ENCODE data around the gene TRPM5.

DNA sequence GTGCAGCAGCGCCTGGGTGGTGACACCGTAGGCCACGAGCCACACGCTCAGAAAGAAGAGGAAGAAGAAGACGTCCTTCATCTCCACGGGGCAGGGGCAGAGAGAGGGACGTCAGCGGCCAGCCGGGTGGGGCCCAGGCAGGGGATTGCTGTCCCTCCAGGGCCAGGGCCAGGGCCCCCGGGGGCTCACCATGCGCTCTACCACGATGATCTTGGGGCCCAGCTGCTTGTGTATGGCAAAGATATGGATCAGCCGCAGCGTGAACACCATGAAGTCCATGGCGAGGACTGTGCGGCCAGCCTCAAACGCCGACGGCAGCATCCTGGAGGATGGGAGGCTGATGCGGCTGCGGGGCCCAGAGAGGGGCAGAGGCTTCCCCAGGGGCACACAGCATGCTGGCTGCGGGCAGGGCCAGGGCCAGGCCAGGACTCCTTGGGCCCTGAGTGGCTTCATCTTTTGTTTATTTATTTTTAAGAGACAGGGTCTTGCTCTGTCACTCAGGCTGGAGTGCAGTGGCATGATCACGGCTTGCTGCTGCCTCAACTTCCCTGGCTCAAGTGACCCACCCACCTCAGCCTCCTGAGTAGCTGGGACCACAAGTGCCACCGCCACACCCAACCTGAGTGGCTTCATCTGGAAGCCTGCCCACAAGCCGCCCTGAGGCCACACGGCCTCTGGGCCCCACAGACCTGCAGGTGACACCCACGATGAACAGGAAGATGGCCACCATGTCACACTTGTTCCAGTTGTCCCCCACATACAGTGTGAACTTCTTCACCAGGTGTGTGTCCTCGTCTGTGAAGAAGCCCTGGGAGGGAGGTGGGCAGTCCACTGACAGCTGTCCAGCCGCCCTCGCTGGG lies 32.6 kb downstream of the TRPM5 start:
- TF ChIP-seq, protein P1, sequence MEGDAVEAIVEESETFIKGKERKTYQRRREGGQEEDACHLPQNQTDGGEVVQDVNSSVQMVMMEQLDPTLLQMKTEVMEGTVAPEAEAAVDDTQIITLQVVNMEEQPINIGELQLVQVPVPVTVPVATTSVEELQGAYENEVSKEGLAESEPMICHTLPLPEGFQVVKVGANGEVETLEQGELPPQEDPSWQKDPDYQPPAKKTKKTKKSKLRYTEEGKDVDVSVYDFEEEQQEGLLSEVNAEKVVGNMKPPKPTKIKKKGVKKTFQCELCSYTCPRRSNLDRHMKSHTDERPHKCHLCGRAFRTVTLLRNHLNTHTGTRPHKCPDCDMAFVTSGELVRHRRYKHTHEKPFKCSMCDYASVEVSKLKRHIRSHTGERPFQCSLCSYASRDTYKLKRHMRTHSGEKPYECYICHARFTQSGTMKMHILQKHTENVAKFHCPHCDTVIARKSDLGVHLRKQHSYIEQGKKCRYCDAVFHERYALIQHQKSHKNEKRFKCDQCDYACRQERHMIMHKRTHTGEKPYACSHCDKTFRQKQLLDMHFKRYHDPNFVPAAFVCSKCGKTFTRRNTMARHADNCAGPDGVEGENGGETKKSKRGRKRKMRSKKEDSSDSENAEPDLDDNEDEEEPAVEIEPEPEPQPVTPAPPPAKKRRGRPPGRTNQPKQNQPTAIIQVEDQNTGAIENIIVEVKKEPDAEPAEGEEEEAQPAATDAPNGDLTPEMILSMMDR (IDR thresholded peaks at IDR 0.05), result no peak
- no peak for TF ChIP-seq POLR2AphosphoS5 (IDR thresholded peaks at IDR 0.05)
- TF ChIP-seq POLR2A (IDR thresholded peaks at IDR 0.05), result no peak

Data from transverse colon (tissue), 4 donors.